Measurements from ENCODE around the gene TRIM75.
A peak's percentile ranks its signal among the peaks of the same experiment; 100 is the strongest.
"Not testable (repeated sequence)": the region's sequence is repeated elsewhere in the genome, so short reads cannot be mapped to it uniquely, and the experiment has no call there.

Gene TRIM75

GRCh38 chr4:165053645-165054044 lies at the start of gene TRIM75:
Gene TRIM75 (plus strand): TSS chr4:165053866. CDS start chr4:165059148, 5,282 bp downstream.
- DNase-seq: no peak

- peak; percentile 83 for DNase-seq
Observed at GRCh38 chr4:165005352-165005925, 48.2 kb upstream of the TRIM75 start.

DNA sequence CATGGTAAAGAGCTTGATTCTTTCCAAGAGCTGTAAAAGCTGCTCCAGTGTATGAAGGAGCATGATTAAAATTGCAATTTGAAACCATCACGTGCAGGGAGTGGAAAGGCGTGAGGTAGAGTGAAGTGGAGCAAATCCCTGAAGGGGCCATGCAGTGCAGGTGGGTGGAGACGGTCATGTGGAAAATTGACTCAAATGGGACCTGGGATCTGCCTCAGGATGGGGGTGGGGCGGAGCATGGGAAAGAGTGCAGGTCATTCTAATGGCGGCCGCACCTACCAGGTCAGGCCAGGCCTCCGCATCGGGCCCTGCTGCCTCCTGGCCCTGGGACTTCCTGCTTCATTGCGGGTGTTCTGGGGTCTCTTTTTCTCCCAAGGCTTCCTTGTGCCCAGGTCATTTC lies 47.2 kb upstream of the TRIM75 start:
- DNase-seq: peak; percentile 54

- DNase-seq: peak; percentile 86
Observed at GRCh38 chr4:165006886-165007285, 46.8 kb upstream of the TRIM75 start.

GRCh38 chr4:165009493-165010227 lies 44.0 kb upstream of the TRIM75 start:
- DNase-seq: no peak

DNA sequence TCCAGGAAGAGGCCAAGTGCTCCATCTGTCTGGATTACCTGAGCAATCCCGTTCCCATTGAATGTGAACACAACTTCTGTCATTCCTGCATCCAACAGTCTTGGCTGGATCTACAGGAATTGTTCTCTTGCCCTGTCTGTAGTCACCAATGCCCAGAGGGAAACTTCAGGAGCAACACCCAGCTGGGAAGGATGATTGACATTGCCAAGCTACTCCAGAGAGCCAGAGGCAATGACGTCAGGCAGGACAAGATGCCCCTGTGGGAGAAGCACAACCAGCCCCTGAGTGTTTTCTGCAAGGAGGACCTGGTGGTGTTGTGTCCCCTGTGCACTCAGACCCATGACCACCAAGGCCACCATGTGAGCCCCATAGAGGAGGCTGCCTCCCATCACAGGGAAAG lies 43.2 kb upstream of the TRIM75 start:
- DNase-seq: no peak

DNA sequence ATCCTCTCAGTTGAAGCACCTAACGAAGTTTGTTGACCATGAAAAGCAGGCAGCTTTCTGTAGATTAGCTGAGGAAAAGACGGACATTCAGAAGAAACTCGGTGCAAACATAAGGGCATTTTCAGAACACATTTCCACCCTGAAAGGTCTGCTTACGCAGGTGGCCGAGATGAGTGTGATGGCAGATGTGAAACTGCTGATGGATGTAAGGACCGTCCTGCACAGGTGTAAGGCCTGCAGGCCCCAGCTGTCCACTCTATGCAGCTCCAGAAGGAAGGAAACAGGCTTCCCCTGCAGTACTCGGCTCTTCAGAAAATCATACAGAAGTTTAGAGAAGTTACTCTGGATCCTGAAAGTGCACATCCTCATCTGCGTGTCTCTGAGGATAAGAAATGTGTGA lies 42.7 kb upstream of the TRIM75 start:
- DNase-seq: no peak

GRCh38 chr4:165011403-165011802 lies 42.3 kb upstream of the TRIM75 start:
- no peak for DNase-seq

DNA sequence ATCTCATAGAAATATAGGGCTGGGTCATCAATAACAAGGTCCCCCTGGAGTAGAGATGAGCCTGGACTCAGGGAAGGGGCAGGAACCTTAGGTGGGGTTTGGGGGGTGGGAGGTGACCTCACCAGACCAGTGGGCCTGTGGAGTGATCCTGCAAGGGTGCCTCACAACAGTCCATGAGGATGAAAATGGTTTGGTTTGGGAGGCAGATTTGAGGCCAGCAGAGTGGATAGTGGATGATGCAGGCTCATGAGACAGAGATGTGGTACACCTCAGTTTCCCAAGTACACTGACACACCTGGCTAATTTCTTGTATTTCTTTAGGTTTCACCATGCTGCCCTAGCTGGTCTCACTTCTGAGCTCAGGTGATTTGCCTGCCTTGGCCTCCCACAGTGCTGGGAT lies 40.0 kb upstream of the TRIM75 start:
- no peak for DNase-seq

DNA sequence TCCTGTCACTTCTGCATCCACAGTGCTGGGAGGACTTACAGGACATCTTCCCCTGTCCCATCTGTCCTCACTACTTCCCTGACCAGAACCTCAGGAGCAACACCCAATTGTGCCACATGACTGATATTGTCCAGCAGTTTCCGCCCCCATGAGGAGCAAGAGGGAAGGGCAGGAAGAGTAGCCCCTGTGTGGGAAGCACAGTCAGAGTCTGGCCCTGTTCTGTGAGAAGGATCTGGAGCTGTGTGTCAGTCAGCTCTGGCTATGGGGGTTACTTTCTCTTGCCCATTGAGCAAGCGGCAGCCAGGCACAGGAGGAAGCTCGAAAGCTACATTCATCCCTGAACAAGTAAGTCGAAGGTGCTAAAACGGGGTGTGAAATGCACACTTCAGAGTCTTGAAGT lies 36.7 kb upstream of the TRIM75 start:
- DNase-seq: peak; percentile 29

GRCh38 chr4:165019995-165020394 lies 33.7 kb upstream of the TRIM75 start:
- not testable (repeated sequence) for DNase-seq

DNA sequence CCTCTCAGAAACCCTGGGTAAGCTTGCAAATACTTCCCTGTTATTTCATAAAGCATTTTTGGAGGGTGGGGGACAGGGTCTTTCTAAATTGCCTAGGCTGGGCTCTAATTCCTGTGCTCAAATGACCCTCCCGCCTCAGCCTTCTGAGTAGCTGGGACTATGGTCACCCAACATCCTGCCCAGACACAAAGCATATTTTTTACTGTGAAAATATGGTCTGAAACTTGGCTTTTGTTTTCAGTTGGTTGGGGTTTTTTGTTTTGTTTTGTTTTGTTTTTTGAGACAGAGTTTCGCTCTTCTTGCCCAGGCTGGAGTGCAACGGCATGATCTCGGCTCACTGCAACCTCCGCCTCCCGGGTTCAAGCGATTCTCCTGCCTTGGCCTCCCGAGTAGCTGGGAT lies 27.9 kb upstream of the TRIM75 start:
- not testable (repeated sequence) for DNase-seq

- DNase-seq: no peak
Observed at GRCh38 chr4:165027762-165028402, 25.8 kb upstream of the TRIM75 start.

- DNase-seq: no peak
Observed at GRCh38 chr4:165031436-165032211, 22.0 kb upstream of the TRIM75 start, which contains the start of gene TRIM60. Gene TRIM60 (plus strand): TSS chr4:165031999. CDS start chr4:165040073, 8,074 bp downstream.

DNA sequence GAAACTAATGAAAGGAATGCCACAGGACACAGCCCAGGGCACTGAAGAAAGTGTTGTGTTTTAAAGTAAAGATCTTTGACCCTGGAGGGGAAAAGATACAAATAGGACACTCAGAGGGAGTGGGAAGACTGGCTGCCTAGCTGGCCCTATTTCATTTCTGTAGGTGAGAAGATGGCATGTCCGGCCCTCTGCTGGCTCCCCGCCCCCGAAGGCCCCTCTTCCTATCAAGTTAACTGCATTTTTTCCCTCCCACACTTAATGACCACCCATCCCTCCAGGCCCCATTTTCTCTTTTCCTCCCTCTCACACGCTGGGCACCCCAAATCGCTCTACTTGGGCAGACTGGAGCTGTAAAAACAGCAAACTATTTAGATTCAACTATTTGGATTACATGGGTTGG lies 5.5 kb upstream of the TRIM75 start:
- DNase-seq: no peak

- DNase-seq: peak; percentile 8
Observed at GRCh38 chr4:165052627-165053026, 1.0 kb upstream of the TRIM75 start.

DNA sequence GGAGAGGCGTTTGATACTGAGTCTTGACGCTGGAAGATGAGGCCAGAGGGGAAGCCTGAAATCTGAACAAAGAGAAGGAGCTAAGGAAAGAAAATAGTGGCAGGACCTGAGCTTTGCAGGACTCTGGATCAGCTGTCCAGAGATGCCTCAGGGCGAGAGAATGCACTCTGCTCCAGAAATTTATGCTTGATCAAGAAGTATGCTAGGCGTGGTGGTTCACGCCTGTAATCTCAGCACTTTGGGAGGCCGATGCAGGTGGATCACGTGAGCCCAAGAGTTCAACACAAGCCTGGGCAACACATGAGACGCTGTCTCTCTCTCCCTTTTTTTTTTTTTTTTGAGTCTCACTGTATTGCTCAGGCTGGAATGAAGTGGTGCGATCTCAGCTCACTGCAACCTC lies 1.9 kb downstream of the TRIM75 start:
- no peak for DNase-seq

DNA sequence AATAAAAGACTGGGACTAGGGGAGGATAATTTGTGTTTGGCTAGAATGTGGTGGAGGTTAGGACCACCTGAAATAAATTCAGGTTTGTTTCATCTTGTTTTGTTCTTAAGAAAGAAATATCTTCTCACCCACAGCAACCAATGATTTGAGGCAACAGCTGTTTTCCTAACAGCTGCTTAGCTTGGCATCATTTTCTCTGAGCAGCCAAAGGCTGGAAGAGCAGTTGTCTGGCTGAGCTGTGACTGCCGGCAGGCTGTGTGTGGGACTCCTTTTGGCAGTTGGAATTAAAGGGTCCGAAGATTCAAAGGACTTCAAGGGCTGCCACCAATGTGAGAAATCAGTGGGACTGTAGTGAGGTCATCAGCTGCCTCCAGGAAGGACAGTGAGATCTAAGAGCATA lies 5.0 kb downstream of the TRIM75 start:
- DNase-seq: no peak

DNA sequence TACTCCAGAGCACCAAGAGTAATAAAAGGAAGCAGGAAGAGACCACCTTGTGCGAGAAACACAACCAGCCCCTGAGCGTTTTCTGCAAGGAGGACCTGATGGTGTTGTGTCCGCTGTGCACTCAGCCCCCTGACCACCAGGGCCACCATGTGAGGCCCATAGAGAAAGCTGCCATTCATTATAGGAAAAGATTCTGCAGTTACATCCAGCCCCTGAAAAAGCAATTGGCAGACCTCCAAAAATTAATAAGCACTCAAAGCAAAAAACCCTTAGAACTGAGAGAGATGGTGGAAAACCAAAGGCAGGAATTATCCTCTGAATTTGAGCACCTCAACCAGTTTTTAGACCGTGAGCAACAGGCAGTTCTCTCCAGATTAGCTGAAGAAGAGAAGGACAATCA lies 5.7 kb downstream of the TRIM75 start:
- no peak for DNase-seq

DNA sequence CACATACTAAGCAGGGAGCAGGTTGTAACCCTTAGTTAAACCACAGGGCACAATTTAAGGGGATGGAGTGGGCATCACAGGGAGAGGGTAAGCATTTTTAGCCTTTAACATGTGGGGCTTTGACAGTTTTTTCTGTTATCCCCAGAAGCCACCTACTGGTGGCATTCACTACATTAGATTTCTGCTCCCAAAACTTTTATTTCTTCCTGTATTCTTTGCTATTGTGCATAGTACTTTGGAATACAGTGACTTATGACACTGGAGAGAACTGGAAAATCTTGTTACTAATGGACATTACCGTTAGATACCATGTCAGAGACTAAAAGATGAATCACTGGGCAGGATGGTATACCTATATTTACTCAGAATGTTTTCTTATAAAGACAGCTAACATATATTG lies 7.3 kb downstream of the TRIM75 start:
- peak; percentile 21 for DNase-seq

DNA sequence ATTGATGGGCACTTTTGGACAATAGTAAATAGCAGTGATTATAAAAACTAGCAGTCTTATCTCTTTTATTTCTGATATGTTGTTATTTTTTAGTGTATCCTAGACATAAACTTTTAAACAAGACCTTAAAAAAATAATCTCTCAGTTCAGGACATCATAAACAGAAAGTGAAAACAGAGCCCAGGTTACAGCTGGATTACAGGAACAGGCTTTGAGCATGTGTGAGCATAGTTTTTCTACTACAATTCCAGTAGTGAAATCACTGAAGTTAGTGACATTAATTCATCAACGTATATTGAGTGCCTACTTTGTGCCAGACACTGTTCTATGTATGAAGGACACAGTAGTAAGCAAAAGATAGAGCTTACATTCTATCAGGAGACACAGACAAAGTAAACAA lies 16.9 kb downstream of the TRIM75 start:
- DNase-seq: no peak

- not testable (repeated sequence) for DNase-seq
Observed at GRCh38 chr4:165073346-165073745, 19.7 kb downstream of the TRIM75 start.

DNA sequence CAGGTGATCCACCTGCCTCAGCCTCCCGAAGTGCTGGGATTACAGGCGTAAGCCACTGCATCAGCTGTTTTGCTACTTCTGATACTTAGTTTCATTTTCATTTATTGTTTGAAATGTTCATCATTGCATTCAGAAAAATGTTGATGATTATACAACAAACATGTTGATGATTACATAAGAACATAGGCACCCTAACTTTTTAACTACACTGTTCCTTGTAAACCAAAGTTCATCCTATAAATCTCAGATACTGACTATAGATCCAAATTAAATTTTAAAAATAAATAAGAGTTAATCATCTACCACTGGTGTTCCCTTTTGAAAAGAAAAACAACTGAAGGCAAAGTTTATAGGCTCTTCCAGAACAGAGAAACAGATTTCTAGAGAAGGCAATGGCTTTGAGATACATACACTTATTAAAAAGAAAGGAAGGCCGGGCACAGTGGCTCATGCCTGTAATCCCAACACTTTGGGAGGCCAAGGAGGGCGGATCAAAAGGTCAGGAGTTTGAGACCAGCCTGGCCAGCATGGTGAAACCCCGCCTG lies 23.4 kb downstream of the TRIM75 start:
- DNase-seq: no peak
